ENCODE data around the gene LPAR1. TPM values are rescaled to one million over a fixed set of nuclear protein-coding genes. Genes with fewer than 3 reads are reported as not detected.

Gene LPAR1
- total RNA-seq, 1 experiment from 2014 or later: 14.8 TPM

DNA sequence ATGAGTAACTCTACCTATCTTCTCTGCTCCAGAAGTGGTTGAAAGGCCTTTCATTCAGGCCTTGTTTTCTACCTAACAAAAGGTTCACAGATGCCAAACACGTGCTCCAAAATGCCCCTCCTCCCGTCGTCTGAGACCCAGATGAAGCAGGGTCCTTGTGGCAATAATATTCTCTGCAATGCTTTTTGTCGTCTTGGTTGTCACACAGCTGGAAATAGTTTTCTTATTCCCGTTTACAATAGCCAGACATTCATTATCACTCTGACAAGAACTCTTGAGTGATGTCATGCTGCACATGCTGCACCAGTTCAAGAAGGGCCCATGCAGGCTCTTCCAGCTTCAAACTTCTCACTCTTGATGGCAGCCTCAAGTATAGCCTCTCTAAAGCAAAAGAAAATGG is 7.8 kb downstream of the LPAR1 start:
- DNase-seq: no peak
- no peak overlapping the region for H3K27ac ChIP-seq
- H3K27me3 ChIP-seq: no peaks in the 10 kb centered on the region
- H3K36me3 ChIP-seq: peaks cover 4% of the 10 kb centered on the region; the same call in 1 of the 2 replicates
- no peak overlapping the region for H3K4me3 ChIP-seq
- no peaks in the 10 kb centered on the region; the same call in 1 of the 2 replicates for H3K9me3 ChIP-seq (replicated peaks)
- H3K4me1 ChIP-seq: peaks cover 17% of the 10 kb centered on the region

DNA sequence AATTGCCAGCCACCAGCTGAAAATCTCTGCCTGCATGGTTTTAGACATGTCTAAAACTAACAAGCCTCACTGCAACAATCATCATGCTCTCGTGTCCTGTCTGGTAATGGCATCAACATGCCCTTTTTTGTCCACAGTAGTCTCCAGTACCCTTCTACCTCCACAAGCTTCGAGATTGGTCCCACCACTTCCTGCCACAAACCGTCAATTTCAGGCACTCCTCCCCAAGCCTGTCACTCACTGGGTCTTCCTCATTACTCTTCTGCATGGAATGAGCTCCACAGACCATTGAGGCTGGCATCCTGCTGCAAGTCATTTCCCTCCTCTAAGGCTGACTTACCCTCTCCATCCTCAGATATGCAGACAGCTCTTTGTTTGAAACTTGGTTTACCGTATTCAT is 9.0 kb downstream of the LPAR1 start:
- Histone ChIP-seq H3K27me3 (no peaks in the 10 kb centered on the region), H3K27ac (no peak overlapping the region), H3K9me3 (replicated peaks) (no peaks in the 10 kb centered on the region; the same call in none of the 2 replicates), H3K4me3 (no peak overlapping the region), H3K4me1 (peaks cover 11% of the 10 kb centered on the region), H3K36me3 (peaks cover 4% of the 10 kb centered on the region; the same call in 1 of the 2 replicates)
- no peak for DNase-seq

DNA sequence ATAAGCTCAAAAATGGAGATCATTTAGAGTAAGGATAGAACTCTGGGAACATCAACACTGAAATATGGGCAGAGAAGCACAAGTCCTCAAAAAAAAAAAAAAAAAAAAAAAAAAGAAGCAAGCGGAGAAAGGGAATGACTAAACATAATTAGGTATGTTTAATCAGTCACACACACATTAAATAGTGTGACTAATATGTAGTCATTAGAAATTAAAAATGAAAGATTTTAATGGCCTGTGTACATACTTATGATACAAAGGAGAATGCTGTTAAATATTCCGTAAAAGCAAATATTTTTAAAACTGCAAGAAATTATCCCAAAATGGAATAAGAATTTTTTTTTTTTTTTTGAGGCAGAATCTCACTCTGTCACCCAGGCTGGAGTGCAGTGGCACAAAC is 10.5 kb downstream of the LPAR1 start:
- Histone ChIP-seq H3K4me1 (no peaks in the 10 kb centered on the region), H3K27ac (no peak overlapping the region), H3K36me3 (peaks cover 4% of the 10 kb centered on the region; the same call in 1 of the 2 replicates), H3K27me3 (no peaks in the 10 kb centered on the region), H3K4me3 (no peak overlapping the region), H3K9me3 (replicated peaks) (no peaks in the 10 kb centered on the region; the same call in none of the 2 replicates)
- no peak for DNase-seq

DNA sequence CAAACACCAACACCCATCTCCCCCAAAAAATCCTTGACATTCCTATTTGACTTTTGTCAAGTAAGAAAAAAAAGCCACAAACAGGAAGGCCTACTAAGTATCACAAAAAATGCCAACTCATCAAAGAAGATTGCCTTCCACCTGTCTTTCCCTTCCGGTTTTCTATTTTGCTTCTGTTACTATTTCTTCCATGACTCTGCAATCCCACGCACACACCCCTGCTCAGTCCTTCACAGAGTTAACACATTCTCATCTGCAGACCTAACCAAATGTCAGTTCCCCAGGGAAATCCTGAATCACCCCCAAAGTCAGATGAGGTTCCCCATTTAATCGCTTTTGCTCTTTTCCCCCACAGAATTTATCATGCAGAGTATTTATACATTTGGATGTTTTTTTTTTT is 15.1 kb downstream of the LPAR1 start:
- Histone ChIP-seq H3K36me3 (no peaks in the 10 kb centered on the region), H3K4me1 (no peaks in the 10 kb centered on the region), H3K27ac (no peak overlapping the region), H3K9me3 (replicated peaks) (no peaks in the 10 kb centered on the region; the same call in none of the 2 replicates), H3K27me3 (no peaks in the 10 kb centered on the region), H3K4me3 (no peak overlapping the region)
- no peak for DNase-seq

DNA sequence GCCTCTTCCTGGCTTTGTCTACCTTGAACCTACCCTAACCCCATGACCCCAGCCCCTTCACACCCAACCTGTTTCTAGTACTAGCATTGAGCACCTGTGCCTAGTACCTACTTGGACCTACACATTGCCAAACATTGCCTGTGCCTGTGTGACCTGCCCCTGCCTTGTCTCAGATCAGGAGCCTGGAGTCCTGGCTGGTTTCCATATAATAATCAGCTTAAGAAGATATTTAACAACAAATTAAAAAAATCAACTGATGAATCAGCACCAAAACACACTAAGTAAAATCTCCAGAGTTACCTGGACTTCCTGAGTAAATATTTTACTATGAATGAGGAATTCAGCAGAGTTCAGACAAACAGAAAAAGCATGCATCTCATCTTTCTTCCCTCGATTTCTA is 17.7 kb downstream of the LPAR1 start:
- no peaks in the 10 kb centered on the region for H3K27me3 ChIP-seq
- no peak overlapping the region for H3K4me3 ChIP-seq
- no peaks in the 10 kb centered on the region for H3K36me3 ChIP-seq
- no peaks in the 10 kb centered on the region; the same call in 1 of the 2 replicates for H3K9me3 ChIP-seq (replicated peaks)
- no peak for DNase-seq
- no peak overlapping the region for H3K27ac ChIP-seq
- H3K4me1 ChIP-seq: peaks cover 18% of the 10 kb centered on the region

DNA sequence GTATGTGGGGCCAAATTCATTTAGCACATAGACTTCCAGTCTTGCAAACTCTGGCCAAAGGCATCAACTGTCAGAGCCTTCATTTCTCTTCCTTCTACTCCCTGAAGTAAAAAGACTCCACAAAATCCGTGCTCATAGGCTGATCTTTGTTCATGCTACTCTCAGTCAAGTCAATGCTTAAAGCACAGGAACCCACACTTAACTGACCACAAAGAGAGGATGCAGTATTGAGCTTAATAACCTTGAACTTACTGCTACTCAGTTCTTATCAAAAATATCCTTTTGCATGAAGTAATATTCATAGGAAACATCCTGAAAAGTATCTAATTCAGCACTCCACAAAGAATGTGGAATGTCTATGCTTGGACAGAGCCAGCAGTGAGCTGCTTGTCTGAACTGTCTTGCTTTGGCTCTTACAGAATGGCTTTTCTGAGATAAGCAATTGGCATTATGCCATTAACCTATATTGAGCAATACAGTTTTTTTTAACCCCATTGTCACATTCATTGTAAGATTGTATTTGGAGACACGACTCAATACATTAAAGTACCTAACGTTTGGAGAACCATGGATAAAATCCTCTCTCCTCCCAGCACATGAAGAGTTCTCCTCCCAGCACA is 21.7 kb downstream of the LPAR1 start:
- H3K4me1 ChIP-seq: peaks cover 26% of the 10 kb centered on the region

DNA sequence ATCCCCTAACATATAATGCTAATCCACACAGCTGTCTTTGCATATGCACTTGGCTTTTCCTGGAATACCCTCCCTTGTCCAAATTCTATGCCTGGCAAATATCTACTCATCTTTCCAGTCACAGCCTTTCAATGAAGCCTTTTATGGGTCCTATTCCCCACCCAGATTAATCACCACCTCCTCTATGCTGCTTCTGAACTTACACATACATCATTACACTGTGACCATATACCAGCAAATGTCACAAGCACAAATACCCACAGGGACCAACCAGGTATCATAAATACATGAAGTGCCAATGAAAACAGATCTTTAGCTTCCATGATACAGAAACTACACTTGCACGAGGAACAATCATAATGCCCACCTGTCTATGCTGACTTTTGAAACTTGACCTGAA is 22.3 kb downstream of the LPAR1 start:
- Histone ChIP-seq H3K27ac (peak overlapping the region; percentile 0; the same call in 1 of the 2 replicates), H3K9me3 (replicated peaks) (no peaks in the 10 kb centered on the region), H3K36me3 (no peaks in the 10 kb centered on the region), H3K4me1 (peaks cover 26% of the 10 kb centered on the region), H3K27me3 (no peaks in the 10 kb centered on the region), H3K4me3 (no peak overlapping the region)
- peak; percentile 36 to 79 for DNase-seq

More for the DNA sequence above, 21.7 kb downstream of the LPAR1 start:
- DNase-seq: peak; percentile 43 to 60
- no peaks in the 10 kb centered on the region for H3K9me3 ChIP-seq (replicated peaks)
- H3K27me3 ChIP-seq: no peaks in the 10 kb centered on the region
- no peak overlapping the region for H3K4me3 ChIP-seq
- no peaks in the 10 kb centered on the region for H3K36me3 ChIP-seq
- peak overlapping the region; percentile 0; the same call in 1 of the 2 replicates for H3K27ac ChIP-seq

DNA sequence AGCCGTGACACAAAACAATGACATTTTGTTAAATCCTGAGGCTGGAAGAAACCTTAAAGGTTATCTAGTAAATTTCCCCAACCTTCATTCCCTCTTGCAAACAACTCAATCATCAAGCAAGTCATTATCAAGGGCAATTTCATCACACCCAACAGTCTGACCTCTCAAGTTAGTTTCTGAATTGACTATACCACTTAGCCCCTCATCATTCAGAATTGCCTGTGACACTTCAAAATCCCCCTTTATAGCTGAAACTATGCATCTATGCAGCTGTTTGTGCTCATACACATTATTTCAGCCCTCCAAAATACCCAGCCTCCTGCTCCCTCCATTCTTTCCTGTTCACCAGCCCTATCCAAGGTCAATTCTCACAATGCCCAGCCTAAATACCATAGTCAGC is 24.6 kb downstream of the LPAR1 start:
- Histone ChIP-seq H3K9me3 (replicated peaks) (no peaks in the 10 kb centered on the region), H3K27ac (no peak overlapping the region), H3K4me1 (peaks cover 26% of the 10 kb centered on the region), H3K36me3 (no peaks in the 10 kb centered on the region), H3K27me3 (no peaks in the 10 kb centered on the region), H3K4me3 (no peak overlapping the region)
- no peak for DNase-seq

DNA sequence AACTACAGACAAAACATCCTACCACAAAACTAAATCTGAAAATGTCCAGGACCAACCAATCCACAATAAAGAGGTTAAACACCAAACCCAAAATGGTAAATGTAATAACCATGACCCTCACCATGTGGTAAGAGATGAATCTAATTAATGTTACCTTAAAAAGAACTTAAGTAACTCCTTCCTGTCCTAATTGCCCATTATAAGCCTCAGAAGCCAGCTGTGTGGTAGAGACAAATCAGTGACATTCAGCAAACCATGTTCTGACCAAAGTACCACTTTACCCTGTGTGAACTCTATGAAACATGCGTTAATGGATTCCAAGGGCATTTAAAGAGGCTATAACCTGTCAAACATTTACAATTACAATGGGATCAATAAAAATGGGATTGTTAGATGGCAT is 25.0 kb downstream of the LPAR1 start:
- H3K9me3 ChIP-seq (replicated peaks): no peaks in the 10 kb centered on the region
- no peaks in the 10 kb centered on the region for H3K27me3 ChIP-seq
- no peak overlapping the region for H3K27ac ChIP-seq
- H3K4me1 ChIP-seq: peaks cover 26% of the 10 kb centered on the region
- peak in 1 of 2 experiments; percentile 36 for DNase-seq
- H3K36me3 ChIP-seq: no peaks in the 10 kb centered on the region
- no peak overlapping the region for H3K4me3 ChIP-seq

DNA sequence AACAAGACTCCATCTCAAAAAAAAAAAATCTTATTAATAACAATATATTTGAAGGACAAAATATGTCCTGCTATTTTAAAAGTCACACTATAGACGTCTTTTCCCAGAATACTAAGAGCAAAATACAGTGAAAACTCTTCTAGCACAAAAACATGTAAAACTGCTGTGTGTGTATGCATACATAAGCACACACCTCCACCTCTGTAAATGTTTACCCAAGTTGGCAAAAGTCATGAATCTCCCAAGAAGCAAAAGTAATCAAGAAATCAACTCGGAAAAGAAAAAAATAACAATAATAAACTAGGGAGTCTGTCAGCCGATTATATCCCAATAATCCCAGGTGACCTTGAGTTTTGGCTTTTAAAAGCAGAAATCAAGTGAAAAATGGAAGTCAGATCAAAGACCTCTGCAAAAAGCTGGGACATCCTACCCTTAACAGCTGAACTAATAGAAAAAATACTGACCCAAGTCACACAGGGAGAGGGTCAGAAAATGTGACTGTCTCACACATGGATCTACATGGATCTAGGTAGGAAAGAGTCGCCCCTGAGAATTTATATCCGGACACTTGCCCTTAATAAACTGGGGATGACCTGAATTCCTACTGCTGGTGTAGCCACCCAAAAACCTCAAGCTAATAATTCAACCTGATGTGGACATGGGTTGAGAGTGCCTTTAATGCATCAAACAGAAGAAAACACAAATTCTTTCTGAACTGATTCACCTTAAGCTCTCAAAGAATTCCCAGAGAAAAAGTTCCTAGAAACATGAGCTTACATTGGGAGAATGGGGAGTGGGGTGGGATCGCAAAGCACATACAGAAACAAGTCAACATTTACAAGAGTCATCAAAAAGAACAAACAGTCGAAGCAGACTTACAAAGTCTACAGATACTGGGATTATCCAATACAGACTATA is 29.9 kb downstream of the LPAR1 start:
- H3K27me3 ChIP-seq: no peaks in the 10 kb centered on the region
- H3K27ac ChIP-seq: no peak overlapping the region
- no peaks in the 10 kb centered on the region for H3K9me3 ChIP-seq (replicated peaks)
- peaks cover 6% of the 10 kb centered on the region for H3K4me1 ChIP-seq
- H3K4me3 ChIP-seq: no peak overlapping the region
- no peak for DNase-seq
- H3K36me3 ChIP-seq: no peaks in the 10 kb centered on the region

DNA sequence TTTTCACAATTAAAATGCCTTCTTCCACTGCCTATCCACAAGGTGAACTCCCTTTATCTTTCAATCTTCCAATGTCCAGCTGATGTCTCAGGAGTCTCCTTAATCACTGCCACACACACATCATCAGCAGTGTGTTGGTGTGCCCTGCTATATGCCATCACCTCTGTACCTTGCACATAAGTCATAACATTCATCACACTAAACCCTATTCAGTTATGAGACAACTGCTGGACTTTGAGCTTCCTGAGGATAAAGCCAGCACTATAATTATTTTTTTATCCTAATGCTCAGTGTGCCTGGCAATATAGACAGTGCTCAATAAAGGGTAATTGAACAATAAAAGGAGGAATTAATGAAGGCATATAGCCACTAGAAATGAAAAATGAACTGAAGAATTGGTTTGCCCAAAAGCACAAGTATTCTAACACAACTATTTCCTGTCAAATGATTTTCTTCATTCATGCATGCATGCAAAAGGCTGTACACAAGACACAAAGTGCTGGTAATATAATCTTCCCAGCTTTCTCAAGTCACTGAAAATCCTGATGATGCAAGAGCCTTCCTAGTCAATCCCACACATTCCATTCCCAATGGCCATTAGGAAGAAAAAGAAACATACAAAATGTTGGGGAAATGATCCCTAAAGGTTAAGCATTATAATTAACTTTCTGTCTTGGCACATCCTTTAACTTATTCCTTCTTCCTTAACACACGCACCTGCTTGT is 32.4 kb downstream of the LPAR1 start:
- H3K27ac ChIP-seq: no peak overlapping the region
- no peak for DNase-seq
- H3K4me3 ChIP-seq: no peak overlapping the region
- no peaks in the 10 kb centered on the region for H3K9me3 ChIP-seq (replicated peaks)
- H3K27me3 ChIP-seq: no peaks in the 10 kb centered on the region
- no peaks in the 10 kb centered on the region for H3K4me1 ChIP-seq
- H3K36me3 ChIP-seq: no peaks in the 10 kb centered on the region

DNA sequence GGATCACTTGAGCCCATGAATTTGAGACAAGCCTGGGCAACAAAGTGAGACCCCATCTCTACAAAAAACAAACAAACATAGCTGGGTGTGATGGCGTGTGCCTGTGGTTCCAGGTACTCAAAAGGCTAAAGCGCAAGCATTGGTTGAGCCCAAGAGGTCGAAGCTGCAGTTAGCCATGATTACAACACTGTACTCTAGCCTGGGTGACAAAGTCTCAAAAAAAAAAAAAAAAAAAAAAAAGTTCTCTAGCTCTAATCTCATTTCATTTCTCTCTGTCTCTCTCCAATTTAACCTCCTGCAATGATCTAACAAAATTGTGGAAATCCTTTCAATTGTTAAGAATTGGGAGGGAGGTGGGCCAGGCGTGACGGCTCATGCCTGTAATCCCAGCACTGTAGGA is 33.3 kb downstream of the LPAR1 start:
- Histone ChIP-seq H3K4me1 (no peaks in the 10 kb centered on the region), H3K4me3 (no peak overlapping the region), H3K36me3 (no peaks in the 10 kb centered on the region), H3K27ac (no peak overlapping the region), H3K9me3 (replicated peaks) (no peaks in the 10 kb centered on the region), H3K27me3 (no peaks in the 10 kb centered on the region)
- DNase-seq: no peak

DNA sequence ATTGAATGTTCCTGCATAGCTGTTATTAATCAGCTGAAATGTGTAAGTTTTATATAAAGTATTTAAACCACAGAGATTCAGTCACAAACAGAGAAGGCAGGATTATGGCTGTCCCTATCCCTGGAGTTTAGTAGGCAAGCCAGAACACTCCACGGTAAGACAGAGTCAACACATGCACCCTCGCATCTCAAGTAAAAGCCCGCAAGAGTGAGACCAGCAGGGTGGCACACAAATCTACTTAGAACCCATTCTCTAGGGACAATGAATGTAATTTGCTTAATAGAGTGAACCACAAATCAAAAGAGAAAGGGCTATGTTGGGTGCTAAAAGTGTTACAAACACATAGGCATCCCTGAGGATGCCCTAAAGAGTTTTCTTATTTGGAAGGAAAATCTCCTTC is 35.1 kb downstream of the LPAR1 start:
- Histone ChIP-seq H3K9me3 (replicated peaks) (no peaks in the 10 kb centered on the region), H3K4me3 (no peak overlapping the region), H3K27me3 (no peaks in the 10 kb centered on the region), H3K36me3 (no peaks in the 10 kb centered on the region), H3K27ac (no peak overlapping the region), H3K4me1 (peaks cover under 1% of the 10 kb centered on the region; the same call in 1 of the 2 replicates)
- no peak for DNase-seq

DNA sequence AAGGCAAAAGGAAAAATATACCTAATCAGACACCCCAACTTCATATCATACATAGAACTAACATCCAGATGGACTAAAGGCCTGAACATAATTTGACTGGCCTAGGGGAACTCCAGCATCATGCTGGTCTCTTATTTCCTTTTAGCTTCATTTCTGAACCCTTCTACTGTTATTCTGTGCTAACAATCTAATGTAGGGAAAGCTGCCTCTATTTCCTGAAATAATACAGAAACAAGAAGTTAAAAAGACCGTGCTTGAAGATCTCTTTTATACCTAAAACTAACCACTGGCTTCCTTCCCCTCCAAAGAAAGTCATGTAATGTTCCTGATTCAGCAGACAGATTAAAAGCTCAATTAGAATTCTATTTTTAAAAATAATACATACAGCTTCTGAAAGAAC is 36.7 kb downstream of the LPAR1 start:
- Histone ChIP-seq H3K27ac (no peak overlapping the region), H3K4me1 (peaks cover 13% of the 10 kb centered on the region), H3K4me3 (no peak overlapping the region), H3K36me3 (no peaks in the 10 kb centered on the region), H3K9me3 (replicated peaks) (no peaks in the 10 kb centered on the region), H3K27me3 (no peaks in the 10 kb centered on the region)
- DNase-seq: no peak

DNA sequence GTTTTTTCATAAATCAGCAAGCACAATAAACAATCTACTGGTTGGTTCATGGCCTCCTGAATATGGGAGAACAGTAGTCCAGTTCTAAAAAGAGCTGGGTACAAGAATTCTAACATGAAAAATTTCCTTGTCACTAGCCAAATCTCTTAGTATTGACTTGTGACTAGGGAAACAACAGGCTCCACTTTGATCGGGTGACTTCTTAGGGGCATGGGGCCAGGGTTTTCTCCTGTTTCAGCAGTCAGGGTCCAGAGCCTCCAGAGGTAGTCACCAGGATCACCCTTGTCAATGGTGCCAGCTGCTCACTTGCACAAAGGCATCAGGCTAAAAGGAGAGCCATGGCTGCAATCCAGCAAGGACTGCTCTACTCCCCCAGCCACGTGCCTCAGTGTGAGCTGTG is 38.1 kb downstream of the LPAR1 start:
- no peaks in the 10 kb centered on the region for H3K9me3 ChIP-seq (replicated peaks)
- H3K36me3 ChIP-seq: no peaks in the 10 kb centered on the region
- H3K4me3 ChIP-seq: no peak overlapping the region
- peaks cover 21% of the 10 kb centered on the region for H3K4me1 ChIP-seq
- no peaks in the 10 kb centered on the region for H3K27me3 ChIP-seq
- DNase-seq: peak in 1 of 2 experiments; percentile 20
- no peak overlapping the region for H3K27ac ChIP-seq
